DOHH2 (cell line): ENCODE measurements around the gene CCM2.

ENCODE experiments used
- H3F3A ChIP-seq: fragments of 200-600 bp; sonication (generic), shearing (Covaris generic); 2 replicates; pipeline ENCODE4 v1.6.0; 2016; ENCODE audit warnings: antibody characterized with exemption, mild to moderate bottlenecking; ENCODE audit not compliant: control insufficient read depth, insufficient read depth
- H3K27ac ChIP-seq: fragments of 200-600 bp; sonication (generic); 2 replicates; pipeline ENCODE4 v1.5.1; 2014; ENCODE audit warnings: low read depth, mild to moderate bottlenecking, low read length, moderate library complexity
- H3K27me3 ChIP-seq: fragments of 200-600 bp; sonication (generic); 2 replicates; pipeline ENCODE4 v1.6.1; 2014; ENCODE audit warnings: mild to moderate bottlenecking, low read length, mixed read lengths; ENCODE audit not compliant: control insufficient read depth
- H3K36me3 ChIP-seq: fragments of 200-600 bp; sonication (generic); 2 replicates; pipeline ENCODE4 v1.6.1; 2014; ENCODE audit warnings: mild to moderate bottlenecking, low read length, moderate library complexity, mixed read lengths; ENCODE audit not compliant: control insufficient read depth
- H3K4me1 ChIP-seq: fragments of 200-600 bp; sonication (generic); 2 replicates; pipeline ENCODE4 v1.6.1; 2014; ENCODE audit warnings: mild to moderate bottlenecking, low read length, mixed read lengths; ENCODE audit not compliant: control insufficient read depth
- H3K4me2 ChIP-seq: fragments of 200-600 bp; sonication (generic); 2 replicates; pipeline ENCODE4 v1.6.0; 2014; ENCODE audit warnings: mild to moderate bottlenecking, low read length, moderate library complexity
- H3K4me3 ChIP-seq: fragments of 200-600 bp; sonication (generic); 2 replicates; pipeline ENCODE4 v1.5.1; 2014; ENCODE audit warnings: mild to moderate bottlenecking, low read length, mixed read lengths
- H3K79me2 ChIP-seq: fragments of 200-600 bp; sonication (generic); 2 replicates; pipeline ENCODE4 v1.6.1; 2014; ENCODE audit warnings: mild to moderate bottlenecking, low read length, mixed read lengths; ENCODE audit not compliant: control insufficient read depth
- H3K9me2 ChIP-seq: fragments of 200-600 bp; sonication (generic); replicated peaks from 2 replicates; pipeline ENCODE4 v1.6.1; 2014; ENCODE audit warnings: mild to moderate bottlenecking, low read length, mixed read lengths; ENCODE audit not compliant: control insufficient read depth
- H3K9me3 ChIP-seq: fragments of 200-600 bp; sonication (generic); 2 replicates; pipeline ENCODE4 v1.6.1; 2014; ENCODE audit warnings: antibody characterized with exemption, low read length, mixed read lengths; ENCODE audit not compliant: control insufficient read depth, insufficient read depth
- H4K20me1 ChIP-seq: fragments of 200-600 bp; sonication (generic); 2 replicates; pipeline ENCODE4 v1.6.0; 2014; ENCODE audit warnings: low read depth, mild to moderate bottlenecking, antibody characterized with exemption, low read length, moderate library complexity; ENCODE audit not compliant: control insufficient read depth, insufficient read depth
- EZH2phosphoT487 ChIP-seq: fragments of 200-600 bp; sonication (generic); IDR thresholded peaks from 2 replicates; pipeline ENCODE4 v1.6.1; 2017; ENCODE audit warnings: borderline replicate concordance, mild to moderate bottlenecking, antibody characterized with exemption, low read length, moderate library complexity, mixed read lengths
- TF ChIP-seq, protein P1 (sequence below): fragments of 200-600 bp; sonication (generic); IDR thresholded peaks from one replicate; pipeline ENCODE4 v1.5.1; 2014; ENCODE audit warnings: antibody characterized with exemption, mild to moderate bottlenecking, low read depth, low read length; ENCODE audit not compliant: poor library complexity, severe bottlenecking

CCM2 gene

DNA sequence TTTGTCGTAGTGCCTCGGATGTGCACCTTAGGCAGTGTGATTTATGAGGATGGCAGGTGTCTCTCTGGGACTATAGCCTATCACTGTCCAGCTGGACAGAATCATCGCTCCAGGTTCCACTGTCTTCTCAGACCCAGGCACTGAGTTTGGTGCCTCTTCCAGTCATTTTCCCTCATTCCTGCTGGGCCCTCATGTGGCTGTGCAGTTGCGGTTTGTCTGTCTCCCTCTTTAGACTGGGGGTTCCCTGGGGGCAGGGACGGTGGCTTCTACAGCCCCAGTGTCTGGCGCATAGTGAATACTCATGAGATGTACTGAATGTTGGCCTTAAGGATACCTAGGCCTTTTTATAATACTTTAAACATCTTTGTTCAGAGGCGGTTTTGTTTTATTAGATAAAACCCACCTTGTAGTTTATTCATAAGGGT, 28.9 kb downstream of the CCM2 start:
- Histone ChIP-seq H3K9me2 (no peaks in the 10 kb centered on the region), H3K79me2 (peaks cover 100% of the 10 kb centered on the region), H3F3A (peaks cover 34% of the 10 kb centered on the region), H4K20me1 (peaks cover 40% of the 10 kb centered on the region; the same call in 1 of the 2 replicates), H3K9me3 (peaks cover 2% of the 10 kb centered on the region; the same call in 1 of the 2 replicates), H3K4me3 (peak overlapping the region; percentile 72), H3K4me1 (peaks cover 86% of the 10 kb centered on the region), H3K27me3 (no peaks in the 10 kb centered on the region), H3K36me3 (peaks cover 82% of the 10 kb centered on the region), H3K27ac (0 out of 2 replicates have a peak overlapping the region, but pooled peaks have one; percentile 92), H3K4me2 (peak overlapping the region; percentile 89)
- TF ChIP-seq, protein P1, sequence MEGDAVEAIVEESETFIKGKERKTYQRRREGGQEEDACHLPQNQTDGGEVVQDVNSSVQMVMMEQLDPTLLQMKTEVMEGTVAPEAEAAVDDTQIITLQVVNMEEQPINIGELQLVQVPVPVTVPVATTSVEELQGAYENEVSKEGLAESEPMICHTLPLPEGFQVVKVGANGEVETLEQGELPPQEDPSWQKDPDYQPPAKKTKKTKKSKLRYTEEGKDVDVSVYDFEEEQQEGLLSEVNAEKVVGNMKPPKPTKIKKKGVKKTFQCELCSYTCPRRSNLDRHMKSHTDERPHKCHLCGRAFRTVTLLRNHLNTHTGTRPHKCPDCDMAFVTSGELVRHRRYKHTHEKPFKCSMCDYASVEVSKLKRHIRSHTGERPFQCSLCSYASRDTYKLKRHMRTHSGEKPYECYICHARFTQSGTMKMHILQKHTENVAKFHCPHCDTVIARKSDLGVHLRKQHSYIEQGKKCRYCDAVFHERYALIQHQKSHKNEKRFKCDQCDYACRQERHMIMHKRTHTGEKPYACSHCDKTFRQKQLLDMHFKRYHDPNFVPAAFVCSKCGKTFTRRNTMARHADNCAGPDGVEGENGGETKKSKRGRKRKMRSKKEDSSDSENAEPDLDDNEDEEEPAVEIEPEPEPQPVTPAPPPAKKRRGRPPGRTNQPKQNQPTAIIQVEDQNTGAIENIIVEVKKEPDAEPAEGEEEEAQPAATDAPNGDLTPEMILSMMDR: no peak
- no peak for TF ChIP-seq EZH2phosphoT487

DNA sequence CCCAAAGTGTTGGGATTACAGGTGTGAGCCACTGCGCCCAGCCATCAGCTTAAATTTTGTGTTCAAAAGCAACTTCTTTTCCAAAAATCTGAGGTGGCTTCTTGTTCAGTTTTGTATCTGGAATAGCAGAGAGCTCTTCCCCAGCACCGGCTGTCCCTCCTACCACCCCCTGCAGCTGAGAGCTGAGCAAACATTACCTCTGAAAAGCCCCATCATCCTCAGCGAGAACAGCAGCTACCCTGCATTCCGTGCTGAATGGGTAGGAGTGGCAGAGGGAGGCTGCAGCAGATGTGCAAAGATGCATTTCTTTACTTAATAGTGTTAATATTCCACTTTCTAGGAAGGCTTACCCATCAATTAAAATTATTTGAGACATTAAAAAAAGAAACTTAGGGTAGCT, 31.8 kb downstream of the CCM2 start:
- peaks cover 67% of the 10 kb centered on the region for H3K36me3 ChIP-seq
- TF ChIP-seq EZH2phosphoT487: no peak
- TF ChIP-seq, protein P1: no peak
- no peaks in the 10 kb centered on the region for H3K27me3 ChIP-seq
- peaks cover 37% of the 10 kb centered on the region; the same call in 1 of the 2 replicates for H4K20me1 ChIP-seq
- no peaks in the 10 kb centered on the region for H3K9me2 ChIP-seq
- H3K9me3 ChIP-seq: no peaks in the 10 kb centered on the region
- peaks cover 100% of the 10 kb centered on the region for H3K79me2 ChIP-seq
- H3K4me1 ChIP-seq: peaks cover 71% of the 10 kb centered on the region
- peaks cover 9% of the 10 kb centered on the region for H3F3A ChIP-seq
- no peak overlapping the region for H3K27ac ChIP-seq
- H3K4me3 ChIP-seq: no peak overlapping the region
- H3K4me2 ChIP-seq: no peak overlapping the region

DNA sequence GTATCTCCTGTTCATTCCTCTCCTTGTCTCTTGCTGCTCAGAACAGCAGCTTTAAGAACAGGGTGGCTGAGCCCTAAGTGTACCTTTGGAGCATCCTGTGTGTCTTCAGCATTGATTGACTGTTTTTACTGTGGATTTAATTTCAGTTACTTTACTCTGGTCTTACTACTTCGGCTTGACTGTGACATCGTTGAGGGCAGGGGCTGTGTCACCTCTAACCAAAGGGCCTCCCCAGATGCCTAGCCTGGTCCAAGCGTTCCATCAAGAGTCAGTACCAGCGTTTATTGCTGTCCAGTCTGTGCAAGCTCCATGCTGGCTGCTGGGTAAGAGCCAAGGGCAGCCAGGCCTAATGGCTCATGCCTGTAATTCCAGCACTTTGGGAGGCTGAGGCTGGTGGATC, 32.4 kb downstream of the CCM2 start:
- H3K27me3 ChIP-seq: no peaks in the 10 kb centered on the region
- no peak overlapping the region for H3K4me2 ChIP-seq
- H3K79me2 ChIP-seq: peaks cover 100% of the 10 kb centered on the region
- TF ChIP-seq, protein P1: no peak
- TF ChIP-seq EZH2phosphoT487: no peak
- H3K4me1 ChIP-seq: peaks cover 65% of the 10 kb centered on the region
- no peak overlapping the region for H3K27ac ChIP-seq
- no peaks in the 10 kb centered on the region for H3K9me2 ChIP-seq
- peaks cover 39% of the 10 kb centered on the region; the same call in 1 of the 2 replicates for H4K20me1 ChIP-seq
- H3K9me3 ChIP-seq: no peaks in the 10 kb centered on the region
- no peak overlapping the region for H3K4me3 ChIP-seq
- H3F3A ChIP-seq: peaks cover 4% of the 10 kb centered on the region; the same call in 1 of the 2 replicates
- H3K36me3 ChIP-seq: peaks cover 65% of the 10 kb centered on the region
